Measurements from ENCODE around the gene EMILIN3. TPM values are rescaled to one million over a fixed set of nuclear protein-coding genes. Genes with fewer than 3 reads are reported as not detected.
A peak's percentile ranks its signal among the peaks of the same experiment; 100 is the strongest.

Gene EMILIN3
- total RNA-seq, 1 donor from 2014 or later = 0.20 TPM

DNA sequence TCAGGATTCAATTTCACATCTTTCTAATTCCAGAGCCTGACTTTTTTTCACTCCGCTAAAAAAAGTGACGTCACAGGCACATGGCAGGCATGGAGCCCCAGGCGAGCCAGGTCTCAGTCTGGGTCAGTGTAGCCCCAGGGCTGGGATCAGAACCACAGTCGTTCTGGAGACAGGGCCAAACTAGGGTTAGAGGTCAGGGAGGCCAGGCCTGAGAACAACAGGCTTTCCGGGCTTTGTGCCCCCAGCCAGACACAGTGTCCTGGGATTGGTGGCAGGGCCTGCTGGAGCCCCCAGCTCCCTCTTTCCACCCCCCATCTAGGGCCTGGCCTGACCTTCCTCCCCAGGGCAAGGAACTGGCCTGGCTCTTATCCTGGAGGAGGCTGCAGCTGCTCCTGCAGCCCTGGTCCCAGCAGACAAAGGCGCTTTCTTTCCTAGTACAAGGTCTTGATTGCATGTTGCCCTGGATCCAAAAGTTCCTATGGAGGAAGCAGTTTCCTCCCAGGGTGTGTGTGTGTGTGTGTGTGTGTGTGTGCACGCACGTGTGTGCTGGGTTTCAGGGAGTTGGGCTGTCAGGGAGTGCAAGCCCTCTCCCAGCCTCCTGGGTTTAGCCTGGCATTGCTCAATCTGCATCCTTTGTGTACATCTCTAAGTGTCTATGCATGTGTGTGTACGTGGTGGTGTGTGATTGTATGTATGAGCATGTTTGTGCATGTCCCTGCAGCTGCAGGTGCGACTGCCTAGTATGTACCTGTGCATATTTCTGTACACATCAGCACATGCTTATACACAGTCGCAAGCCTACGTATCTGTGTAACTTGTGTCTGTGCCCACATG, 26.5 kb upstream of the EMILIN3 start:
- Mint-ChIP-seq H3K27me3 (ENCODE audit: low read depth, unreplicated experiment) (peaks cover 4% of the 10 kb centered on the region), H3K4me3 (ENCODE audit: unreplicated experiment) (no peak overlapping the region), H3K9me3 (ENCODE audit: unreplicated experiment) (peaks cover 3% of the 10 kb centered on the region), H3K36me3 (ENCODE audit: low read depth, unreplicated experiment) (no peaks in the 10 kb centered on the region), H3K4me1 (ENCODE audit: low read depth, unreplicated experiment) (peaks cover 3% of the 10 kb centered on the region), H3K27ac (ENCODE audit: unreplicated experiment) (peak overlapping the region; percentile 53)
- no peak overlapping the region for H2AFZ ChIP-seq (ENCODE audit: low read depth, low read length)
- H3K27me3 ChIP-seq (ENCODE audit: insufficient read depth, low read length) = no peaks in the 10 kb centered on the region
- DNase-seq (ENCODE audit: low read depth) (no peak), FAIRE-seq (no peak)
- H3K9me3 ChIP-seq (ENCODE audit: insufficient read depth, low read depth, low read length) = no peaks in the 10 kb centered on the region
- H4K20me1 ChIP-seq (ENCODE audit: insufficient read depth, low read length) = no peaks in the 10 kb centered on the region
- H3K4me2 ChIP-seq (ENCODE audit: low read length) = no peak overlapping the region
- TF ChIP-seq EZH2 (IDR thresholded peaks at IDR 0.05; ENCODE audit: insufficient read depth, low read length) = no peak
- TF ChIP-seq, protein P1, sequence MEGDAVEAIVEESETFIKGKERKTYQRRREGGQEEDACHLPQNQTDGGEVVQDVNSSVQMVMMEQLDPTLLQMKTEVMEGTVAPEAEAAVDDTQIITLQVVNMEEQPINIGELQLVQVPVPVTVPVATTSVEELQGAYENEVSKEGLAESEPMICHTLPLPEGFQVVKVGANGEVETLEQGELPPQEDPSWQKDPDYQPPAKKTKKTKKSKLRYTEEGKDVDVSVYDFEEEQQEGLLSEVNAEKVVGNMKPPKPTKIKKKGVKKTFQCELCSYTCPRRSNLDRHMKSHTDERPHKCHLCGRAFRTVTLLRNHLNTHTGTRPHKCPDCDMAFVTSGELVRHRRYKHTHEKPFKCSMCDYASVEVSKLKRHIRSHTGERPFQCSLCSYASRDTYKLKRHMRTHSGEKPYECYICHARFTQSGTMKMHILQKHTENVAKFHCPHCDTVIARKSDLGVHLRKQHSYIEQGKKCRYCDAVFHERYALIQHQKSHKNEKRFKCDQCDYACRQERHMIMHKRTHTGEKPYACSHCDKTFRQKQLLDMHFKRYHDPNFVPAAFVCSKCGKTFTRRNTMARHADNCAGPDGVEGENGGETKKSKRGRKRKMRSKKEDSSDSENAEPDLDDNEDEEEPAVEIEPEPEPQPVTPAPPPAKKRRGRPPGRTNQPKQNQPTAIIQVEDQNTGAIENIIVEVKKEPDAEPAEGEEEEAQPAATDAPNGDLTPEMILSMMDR (IDR thresholded peaks at IDR 0.05; ENCODE audit: insufficient read depth, low read depth, low read length) = no peak
- no peaks in the 10 kb centered on the region for H3K79me2 ChIP-seq (ENCODE audit: insufficient read depth, low read length)
- no peak overlapping the region for H3K27ac ChIP-seq (ENCODE audit: low read depth, low read length)
- no peaks in the 10 kb centered on the region for H3K36me3 ChIP-seq (ENCODE audit: insufficient read depth, low read length)
- no peak overlapping the region for H3K4me3 ChIP-seq (ENCODE audit: insufficient read depth, low read depth, low read length)
- no peak overlapping the region for H3K9ac ChIP-seq (ENCODE audit: low read length)
- no peaks in the 10 kb centered on the region for H3K4me1 ChIP-seq (ENCODE audit: insufficient read depth, low read length)

DNA sequence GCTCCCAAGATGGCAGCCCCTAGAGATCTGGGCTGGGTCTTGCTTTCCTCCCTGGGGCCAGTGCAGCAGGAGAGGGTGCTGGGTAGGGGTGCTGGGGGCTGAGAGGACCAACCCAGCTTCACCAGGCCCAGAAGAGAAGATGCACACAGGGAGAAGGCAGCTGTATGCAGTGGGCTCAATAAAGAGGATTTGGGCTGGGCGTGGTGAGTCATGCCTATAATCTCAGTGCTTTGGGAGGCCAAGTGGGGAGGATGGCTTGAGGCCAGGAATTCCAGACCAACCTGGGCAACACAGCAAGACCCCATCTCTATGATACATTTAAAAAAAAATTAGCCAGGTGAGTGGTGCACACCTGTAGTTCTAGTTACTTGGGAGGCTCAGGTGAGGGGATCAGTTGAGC, 25.7 kb upstream of the EMILIN3 start:
- Histone ChIP-seq H3K79me2 (ENCODE audit: insufficient read depth, low read length) (no peaks in the 10 kb centered on the region), H3K36me3 (ENCODE audit: insufficient read depth, low read length) (no peaks in the 10 kb centered on the region), H2AFZ (ENCODE audit: low read depth, low read length) (no peak overlapping the region), H3K4me1 (ENCODE audit: insufficient read depth, low read length) (no peaks in the 10 kb centered on the region), H3K27me3 (ENCODE audit: insufficient read depth, low read length) (no peaks in the 10 kb centered on the region), H3K4me2 (ENCODE audit: low read length) (no peak overlapping the region), H3K9ac (ENCODE audit: low read length) (no peak overlapping the region), H4K20me1 (ENCODE audit: insufficient read depth, low read length) (no peaks in the 10 kb centered on the region), H3K27ac (ENCODE audit: low read depth, low read length) (no peak overlapping the region), H3K4me3 (ENCODE audit: insufficient read depth, low read depth, low read length) (no peak overlapping the region), H3K9me3 (ENCODE audit: insufficient read depth, low read depth, low read length) (no peaks in the 10 kb centered on the region)
- TF ChIP-seq EZH2 (IDR thresholded peaks at IDR 0.05; ENCODE audit: insufficient read depth, low read length) = no peak
- TF ChIP-seq, protein P1 (IDR thresholded peaks at IDR 0.05; ENCODE audit: insufficient read depth, low read depth, low read length) = no peak
- Mint-ChIP-seq H3K4me3 (ENCODE audit: unreplicated experiment) (no peak overlapping the region), H3K36me3 (ENCODE audit: low read depth, unreplicated experiment) (no peaks in the 10 kb centered on the region), H3K27me3 (ENCODE audit: low read depth, unreplicated experiment) (peaks cover 12% of the 10 kb centered on the region), H3K27ac (ENCODE audit: unreplicated experiment) (no peak overlapping the region), H3K9me3 (ENCODE audit: unreplicated experiment) (peaks cover 3% of the 10 kb centered on the region), H3K4me1 (ENCODE audit: low read depth, unreplicated experiment) (peaks cover 3% of the 10 kb centered on the region)
- FAIRE-seq = no peak
- DNase-seq (ENCODE audit: low read depth) = no peak

- Histone ChIP-seq H3K4me2 (ENCODE audit: low read length) (no peak overlapping the region), H3K9ac (ENCODE audit: low read length) (no peak overlapping the region), H3K9me3 (ENCODE audit: insufficient read depth, low read depth, low read length) (no peaks in the 10 kb centered on the region), H3K36me3 (ENCODE audit: insufficient read depth, low read length) (no peaks in the 10 kb centered on the region), H3K27me3 (ENCODE audit: insufficient read depth, low read length) (no peaks in the 10 kb centered on the region), H2AFZ (ENCODE audit: low read depth, low read length) (peak overlapping the region; percentile 3), H4K20me1 (ENCODE audit: insufficient read depth, low read length) (no peaks in the 10 kb centered on the region), H3K27ac (ENCODE audit: low read depth, low read length) (no peak overlapping the region), H3K4me1 (ENCODE audit: insufficient read depth, low read length) (no peaks in the 10 kb centered on the region), H3K4me3 (ENCODE audit: insufficient read depth, low read depth, low read length) (no peak overlapping the region), H3K79me2 (ENCODE audit: insufficient read depth, low read length) (no peaks in the 10 kb centered on the region)
- TF ChIP-seq, protein P1 (IDR thresholded peaks at IDR 0.05; ENCODE audit: insufficient read depth, low read depth, low read length) = no peak
- TF ChIP-seq EZH2 (IDR thresholded peaks at IDR 0.05; ENCODE audit: insufficient read depth, low read length) = no peak
- peaks cover 3% of the 10 kb centered on the region for H3K4me1 Mint-ChIP-seq (ENCODE audit: low read depth, unreplicated experiment)
- no peak overlapping the region for H3K4me3 Mint-ChIP-seq (ENCODE audit: unreplicated experiment)
- H3K36me3 Mint-ChIP-seq (ENCODE audit: low read depth, unreplicated experiment) = no peaks in the 10 kb centered on the region
- H3K27me3 Mint-ChIP-seq (ENCODE audit: low read depth, unreplicated experiment) = peaks cover 14% of the 10 kb centered on the region
- FAIRE-seq (no peak), DNase-seq (ENCODE audit: low read depth) (peak; percentile 44)
- H3K27ac Mint-ChIP-seq (ENCODE audit: unreplicated experiment) = no peak overlapping the region
- H3K9me3 Mint-ChIP-seq (ENCODE audit: unreplicated experiment) = peaks cover 3% of the 10 kb centered on the region
These were observed 25.0 kb upstream of the EMILIN3 start for GRCh38 chr20:41391587-41392001.

All from astrocyte (in vitro differentiated cells and primary cell).